Spleen (tissue), 13 donors: ENCODE results near the gene GMEB2. TPM values are rescaled to one million over a fixed set of nuclear protein-coding genes. Genes with fewer than 3 reads are reported as not detected.
"Not testable (repeated sequence)": the region's sequence is repeated elsewhere in the genome, so short reads cannot be mapped to it uniquely, and the experiment has no call there.

Experiments used
- DNase-seq: peaks from one replicate; pipeline ENCODE4 v3.0.0-alpha.2; 2020
- H3K27ac ChIP-seq, 8 donors: fragments of 200-600 bp; sonication (generic) in 7 of 8; 1 replicate in 4 of 8; 2 replicates in 4 of 8; pipeline versions ENCODE4 v1.5.0 to v1.8.0; 2016 to 2021; ENCODE audit warnings: inconsistent platforms in 4 of 8, mild to moderate bottlenecking in 4 of 8, moderate library complexity in 1 of 8
- H3K27me3 ChIP-seq, 7 donors: fragments of 200-600 bp; sonication (generic) in 6 of 7; replicated peaks in 1 of 7; 1 replicate in 4 of 7; 2 replicates in 3 of 7; pipeline versions ENCODE4 v1.5.0 to v1.8.0; 2016 to 2021; ENCODE audit warnings: inconsistent platforms in 3 of 7, mild to moderate bottlenecking in 1 of 7
- H3K36me3 ChIP-seq, 6 donors: fragments of 200-600 bp; sonication (generic) in 5 of 6; 1 replicate in 4 of 6; 2 replicates in 2 of 6; pipeline versions ENCODE4 v1.5.0 to v1.8.0; 2016 to 2021; ENCODE audit warnings: inconsistent platforms in 2 of 6
- H3K4me1 ChIP-seq, 6 donors: fragments of 200-600 bp; sonication (generic) in 5 of 6; 1 replicate in 3 of 6; 2 replicates in 3 of 6; pipeline versions ENCODE4 v1.5.0 to v1.8.0; 2016 to 2021; ENCODE audit warnings: inconsistent platforms in 3 of 6
- H3K4me3 ChIP-seq, 8 donors: fragments of 200-600 bp; sonication (generic) in 7 of 8; 1 replicate in 4 of 8; 2 replicates in 4 of 8; pipeline versions ENCODE4 v1.5.0 to v1.8.0; 2016 to 2021; ENCODE audit warnings: inconsistent platforms in 4 of 8, mild to moderate bottlenecking in 4 of 8, moderate library complexity in 2 of 8
- H3K9me3 ChIP-seq, 8 donors: fragments of 200-600 bp; sonication (generic) in 7 of 8; 1 replicate in 4 of 8; 2 replicates in 4 of 8; pipeline versions ENCODE4 v1.5.0 to v1.8.0; 2016 to 2021; ENCODE audit warnings: inconsistent platforms in 4 of 8
- CTCF ChIP-seq, 11 experiments: fragments of 200-600 bp in 7 of 11; fragments of 450-650 bp in 4 of 11; sonication (generic) in 4 of 11; IDR thresholded peaks in 8 of 11; conservative IDR thresholded peaks in 3 of 11; 1 replicate in 7 of 11; 2 replicates in 4 of 11; pipeline versions ENCODE4 v1.4.0 to v1.8.0; 2016 to 2021; ENCODE audit warnings: antibody characterized with exemption in 11 of 11, inconsistent platforms in 4 of 11, mild to moderate bottlenecking in 1 of 11
- POLR2A ChIP-seq, 3 donors: fragments of 450-650 bp; IDR thresholded peaks; one replicate each; pipeline ENCODE4 v1.5.1; 2017; ENCODE audit warnings: antibody characterized with exemption in 3 of 3, mild to moderate bottlenecking in 1 of 3
- POLR2AphosphoS5 ChIP-seq, 3 donors: sonication (generic); formaldehyde crosslinking; IDR thresholded peaks; one replicate each; pipeline ENCODE4 v1.5.1; 2017; ENCODE audit warnings: antibody characterized with exemption in 3 of 3
- whole genome bisulfite sequencing, 5 donors: extraction: QIAGEN DNeasy Blood & Tissue Kit in 3 of 5; methylation state at CpG; one replicate each; pipeline versions ENCODE4 v1.1.5 to v1.1.7; 2013 to 2018; 5-methylcytosine and 5-hydroxymethylcytosine counted together
- intact Hi-C: fragments of 100-400 bp; cut with DNase I; formaldehyde crosslinking; loops from one replicate; pipeline ENCODE4 v1.15.0; 2023; ENCODE audit warnings: low total_unique reads
- long read RNA-seq, 2 donors: transcript quantifications; one replicate each; lab custom pipeline, GENCODE V29; 2026
- polyA plus RNA-seq, 3 donors: library from polyadenylated mRNA; stranded (reverse); fragments of 200-250 nt; gene quantifications; one replicate each; pipeline ENCODE4 v1.2.1, GENCODE V29; 2013
- total RNA-seq, 7 donors: library from RNA; depleted of rRNA in 3 of 7; stranded (reverse); fragments of >200 nt in 3 of 7; fragmentation: NEBNext Ultra II Directional in 4 of 7; extraction: Animal tissue kit (Norgen Biotek cat#: 25700) in 4 of 7; gene quantifications; one replicate each; pipeline versions ENCODE4 v1.1.0 to v1.2.1, GENCODE V29; 2016 to 2021
- donor health status: healthy with polysubstance abuse.
- donor health status: DM: no; HTN: no; CAD: no; lungs with moderate emphysema.
- donor health status: DM: no; HTN: no; CAD: no.
- donor health status: Bipolar disorder and iron deficiency.
- donor health status: healthy.
- donor health status: DM: no; HTN: no; CAD: no.
- donor health status: DM: yes; HTN: yes; CAD: no.

The GMEB2 gene
- total RNA-seq (10 to 100 TPM; 11.1 to 15.0 (median 13.9) TPM), polyA plus RNA-seq (10 to 100 TPM in 2 of 3 donors, 1 to 10 TPM in 1; 8.6 to 12.9 (median 10.4) TPM)
- long read RNA-seq, donor 1, partial matches to known transcripts: 6 of 6 reads
- long read RNA-seq, donor 1, other reads (novel, unspliced or antisense): 0 of 6 reads
- long read RNA-seq, donor 2, partial matches to known transcripts: 9 of 9 reads
- long read RNA-seq, donor 2, other reads (novel, unspliced or antisense): 0 of 9 reads

GRCh38 chr20:63626424-63627128 is at the start of gene GMEB2:
GMEB2 (minus strand) TSS chr20:63627101; CDS start chr20:63619397, 7,704 bp downstream.
- H3K36me3 ChIP-seq: peaks cover 0 to 4% (median 0%) of the 10 kb centered on the region in 6 donors
- H3K27me3 ChIP-seq: no peaks in the 10 kb centered on the region
- H3K27ac ChIP-seq: peak within 1 kb of the TSS; percentile 95 to 100 (median 98)
- DNase-seq: peak; percentile 95
- TF ChIP-seq POLR2A (IDR thresholded peaks at IDR 0.05) (no peak), POLR2AphosphoS5 (IDR thresholded peaks at IDR 0.05) (peak in 2 of 3 donors; percentile 2 to 49)
- no peaks in the 10 kb centered on the region for H3K9me3 ChIP-seq
- H3K4me1 ChIP-seq: peaks cover 18 to 82% (median 44%) of the 10 kb centered on the region in 6 donors
- intact Hi-C loops: no loop called here
- peak within 1 kb of the TSS; percentile 56 to 97 (median 85) for H3K4me3 ChIP-seq
- WGBS, 5 donors: 0 to 1% (median 0%) methylated on average over 1 to 114 of the region's 114 CpGs

GRCh38 chr20:63675681-63676368 is 48.9 kb upstream of the GMEB2 start:
- DNase-seq: no peak
- 94 to 96% (median 96%) methylated on average over 17 to 20 of the region's 20 CpGs for WGBS, 5 donors
- intact Hi-C loops: no loop called here
- no peaks in the 10 kb centered on the region for H3K27me3 ChIP-seq
- H3K36me3 ChIP-seq: peaks cover 0 to 99% (median 24%) of the 10 kb centered on the region in 6 donors
- H3K4me1 ChIP-seq: no peaks in the 10 kb centered on the region
- H3K9me3 ChIP-seq: no peaks in the 10 kb centered on the region
- TF ChIP-seq CTCF (IDR thresholded peaks at IDR 0.05 in 8 of 11, conservative IDR thresholded peaks at IDR 0.05 in 3 of 11) (no peak), POLR2A (IDR thresholded peaks at IDR 0.05) (no peak), POLR2AphosphoS5 (IDR thresholded peaks at IDR 0.05) (no peak)
- no peak overlapping the region for H3K4me3 ChIP-seq
- H3K27ac ChIP-seq: no peak overlapping the region

GRCh38 chr20:63673951-63674350 is 47.0 kb upstream of the GMEB2 start:
- no peak overlapping the region for H3K4me3 ChIP-seq
- H3K27me3 ChIP-seq: no peaks in the 10 kb centered on the region
- WGBS, 5 donors: 88 to 98% (median 95%) methylated on average over 7 to 14 of the region's 14 CpGs
- no peak for DNase-seq
- intact Hi-C loops: no loop called here
- H3K36me3 ChIP-seq: peaks cover under 1 to 92% (median 22%) of the 10 kb centered on the region in 6 donors
- H3K27ac ChIP-seq: no peak overlapping the region
- no peaks in the 10 kb centered on the region for H3K9me3 ChIP-seq
- H3K4me1 ChIP-seq: no peaks in the 10 kb centered on the region
- TF ChIP-seq POLR2AphosphoS5 (IDR thresholded peaks at IDR 0.05): no peak
- TF ChIP-seq CTCF (IDR thresholded peaks at IDR 0.05 in 8 of 11, conservative IDR thresholded peaks at IDR 0.05 in 3 of 11): no peak
- no peak for TF ChIP-seq POLR2A (IDR thresholded peaks at IDR 0.05)

- no peak for DNase-seq
- Histone ChIP-seq H3K27ac (no peak overlapping the region), H3K27me3 (no peaks in the 10 kb centered on the region), H3K9me3 (no peaks in the 10 kb centered on the region), H3K36me3 (peaks cover 4 to 92% (median 30%) of the 10 kb centered on the region in 6 donors), H3K4me1 (no peaks in the 10 kb centered on the region), H3K4me3 (no peak overlapping the region)
- intact Hi-C loops: no loop called here
- 93 to 98% (median 97%) methylated on average over 7 to 10 of the region's 10 CpGs for WGBS, 5 donors
- TF ChIP-seq POLR2AphosphoS5 (IDR thresholded peaks at IDR 0.05) (no peak), CTCF (IDR thresholded peaks at IDR 0.05 in 8 of 11, conservative IDR thresholded peaks at IDR 0.05 in 3 of 11) (no peak)
These were observed 45.8 kb upstream of the GMEB2 start for GRCh38 chr20:63672666-63673065.

GRCh38 chr20:63671695-63672094 is 44.8 kb upstream of the GMEB2 start:
- intact Hi-C loops, H3K9me3 ChIP-seq, H3K27ac ChIP-seq, H3K4me3 ChIP-seq, H3K27me3 ChIP-seq, H3K4me1 ChIP-seq, DNase-seq: not testable (repeated sequence)
- WGBS, 5 donors: 93 to 96% (median 95%) methylated on average over 12 of the region's 12 CpGs
- peaks cover 4 to 91% (median 36%) of the 10 kb centered on the region in 6 donors for H3K36me3 ChIP-seq
